GM23248 (cell line): Measurements from ENCODE around the gene CTDNEP1.

Experiments used
- EZH2 ChIP-seq: fragments of 200-600 bp; sonication (generic); IDR thresholded peaks from 2 replicates; pipeline ENCODE4 v1.6.1; 2018; ENCODE audit warnings: antibody characterized with exemption, mild to moderate bottlenecking; ENCODE audit not compliant: insufficient read depth, poor library complexity, severe bottlenecking
- EZH2phosphoT487 ChIP-seq: fragments of 200-600 bp; sonication (generic); IDR thresholded peaks from 2 replicates; pipeline ENCODE4 v1.6.1; 2018; ENCODE audit warnings: antibody characterized with exemption, moderate library complexity, mild to moderate bottlenecking, low read depth; ENCODE audit not compliant: insufficient read depth

- TF ChIP-seq EZH2phosphoT487 = no peak
- no peak for TF ChIP-seq EZH2
Measured at GRCh38 chr17:7252176-7253043, 876 bp upstream of the CTDNEP1 start, which contains the start of gene ELP5.
